Measurements from ENCODE around the gene HDAC4. TPM values are rescaled to one million over a fixed set of nuclear protein-coding genes. Genes with fewer than 3 reads are reported as not detected.

The HDAC4 gene
- total and polyA plus RNA-seq, 2 experiments from 2014 or later, result 9.3 to 10.8 TPM

- Histone ChIP-seq H3K9me2 (replicated peaks; ENCODE audit: insufficient read depth) (no peaks in the 10 kb centered on the region), H3K9me3 (ENCODE audit: low read depth) (no peaks in the 10 kb centered on the region), H3K4me3 (no peak overlapping the region), H4K20me1 (ENCODE audit: insufficient read depth, poor library complexity, severe bottlenecking) (peaks cover 4% of the 10 kb centered on the region), H2AFZ (no peak overlapping the region), H3K27ac (no peak overlapping the region), H3K4me1 (ENCODE audit: insufficient read depth) (peaks cover 24% of the 10 kb centered on the region), H3K36me3 (replicated peaks; ENCODE audit: insufficient read depth, low read depth) (no peaks in the 10 kb centered on the region), H3K4me2 (no peak overlapping the region), H3K79me2 (peaks cover 94% of the 10 kb centered on the region), H3K27me3 (no peaks in the 10 kb centered on the region)
- no peak for DNase-seq (ENCODE audit: low spot score)
- over 99% methylated on average over 8 of the region's 8 CpGs for WGBS (ENCODE audit: low lambda C conversion rate, missing lambda C conversion rate)
- no peak for TF ChIP-seq EZH2 (IDR thresholded peaks at IDR 0.05; ENCODE audit: borderline replicate concordance)
These were observed 139.5 kb downstream of the HDAC4 start for GRCh38 chr2:239261356-239261755.

GRCh38 chr2:239260546-239261327, 140.1 kb downstream of the HDAC4 start:
- 95% methylated on average over 21 of the region's 21 CpGs for WGBS (ENCODE audit: low lambda C conversion rate, missing lambda C conversion rate)
- Histone ChIP-seq H3K36me3 (replicated peaks; ENCODE audit: insufficient read depth, low read depth) (no peaks in the 10 kb centered on the region), H3K9me2 (replicated peaks; ENCODE audit: insufficient read depth) (no peaks in the 10 kb centered on the region), H3K4me3 (no peak overlapping the region), H3K27me3 (no peaks in the 10 kb centered on the region), H3K79me2 (peaks cover 92% of the 10 kb centered on the region), H3K4me1 (ENCODE audit: insufficient read depth) (peaks cover 27% of the 10 kb centered on the region), H2AFZ (no peak overlapping the region), H3K9me3 (ENCODE audit: low read depth) (no peaks in the 10 kb centered on the region), H4K20me1 (ENCODE audit: insufficient read depth, poor library complexity, severe bottlenecking) (peaks cover 4% of the 10 kb centered on the region), H3K27ac (no peak overlapping the region), H3K4me2 (no peak overlapping the region)
- no peak for DNase-seq (ENCODE audit: low spot score)
- TF ChIP-seq EZH2phosphoT487 (IDR thresholded peaks at IDR 0.05; ENCODE audit: low read depth, severe bottlenecking, unreplicated experiment) (no peak), EZH2 (IDR thresholded peaks at IDR 0.05; ENCODE audit: borderline replicate concordance) (no peak)
- TF ChIP-seq, protein P1, sequence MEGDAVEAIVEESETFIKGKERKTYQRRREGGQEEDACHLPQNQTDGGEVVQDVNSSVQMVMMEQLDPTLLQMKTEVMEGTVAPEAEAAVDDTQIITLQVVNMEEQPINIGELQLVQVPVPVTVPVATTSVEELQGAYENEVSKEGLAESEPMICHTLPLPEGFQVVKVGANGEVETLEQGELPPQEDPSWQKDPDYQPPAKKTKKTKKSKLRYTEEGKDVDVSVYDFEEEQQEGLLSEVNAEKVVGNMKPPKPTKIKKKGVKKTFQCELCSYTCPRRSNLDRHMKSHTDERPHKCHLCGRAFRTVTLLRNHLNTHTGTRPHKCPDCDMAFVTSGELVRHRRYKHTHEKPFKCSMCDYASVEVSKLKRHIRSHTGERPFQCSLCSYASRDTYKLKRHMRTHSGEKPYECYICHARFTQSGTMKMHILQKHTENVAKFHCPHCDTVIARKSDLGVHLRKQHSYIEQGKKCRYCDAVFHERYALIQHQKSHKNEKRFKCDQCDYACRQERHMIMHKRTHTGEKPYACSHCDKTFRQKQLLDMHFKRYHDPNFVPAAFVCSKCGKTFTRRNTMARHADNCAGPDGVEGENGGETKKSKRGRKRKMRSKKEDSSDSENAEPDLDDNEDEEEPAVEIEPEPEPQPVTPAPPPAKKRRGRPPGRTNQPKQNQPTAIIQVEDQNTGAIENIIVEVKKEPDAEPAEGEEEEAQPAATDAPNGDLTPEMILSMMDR (IDR thresholded peaks at IDR 0.05; ENCODE audit: poor library complexity), result no peak

GRCh38 chr2:239259603-239260298, 141.1 kb downstream of the HDAC4 start:
- 86% methylated on average over 18 of the region's 18 CpGs for WGBS (ENCODE audit: low lambda C conversion rate, missing lambda C conversion rate)
- peaks cover 17% of the 10 kb centered on the region for H3K4me1 ChIP-seq (ENCODE audit: insufficient read depth)
- no peak overlapping the region for H2AFZ ChIP-seq
- H3K9me3 ChIP-seq (ENCODE audit: low read depth), result no peaks in the 10 kb centered on the region
- peaks cover 92% of the 10 kb centered on the region for H3K79me2 ChIP-seq
- no peak overlapping the region for H3K4me2 ChIP-seq
- H3K4me3 ChIP-seq, result no peak overlapping the region
- H3K27ac ChIP-seq, result no peak overlapping the region
- H4K20me1 ChIP-seq (ENCODE audit: insufficient read depth, poor library complexity, severe bottlenecking), result peaks cover 4% of the 10 kb centered on the region
- no peaks in the 10 kb centered on the region for H3K9me2 ChIP-seq (replicated peaks; ENCODE audit: insufficient read depth)
- H3K27me3 ChIP-seq, result no peaks in the 10 kb centered on the region
- no peaks in the 10 kb centered on the region for H3K36me3 ChIP-seq (replicated peaks; ENCODE audit: insufficient read depth, low read depth)
- DNase-seq (ENCODE audit: low spot score), result no peak
- TF ChIP-seq EZH2phosphoT487 (IDR thresholded peaks at IDR 0.05; ENCODE audit: low read depth, severe bottlenecking, unreplicated experiment) (no peak), EZH2 (IDR thresholded peaks at IDR 0.05; ENCODE audit: borderline replicate concordance) (no peak)
- TF ChIP-seq, protein P1 (IDR thresholded peaks at IDR 0.05; ENCODE audit: poor library complexity), result no peak

DNA sequence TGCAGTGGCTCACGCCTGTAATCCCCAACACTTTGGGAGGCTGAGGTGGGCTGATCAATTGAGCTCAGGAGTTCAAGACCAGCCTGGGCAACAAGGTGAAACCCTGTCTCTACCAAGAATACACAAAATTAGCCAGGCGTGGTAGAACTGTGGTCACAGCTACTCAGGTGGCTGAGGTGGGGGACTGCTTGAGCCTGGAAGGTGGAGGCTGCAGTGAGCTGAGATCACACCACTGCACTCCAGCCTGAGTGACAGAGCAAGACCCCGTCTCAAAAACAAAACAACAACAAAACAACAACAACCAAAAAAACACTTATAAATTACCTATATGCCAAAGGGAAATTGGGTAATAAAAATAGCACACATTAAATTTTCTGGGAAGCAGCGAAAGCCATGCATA, 141.6 kb downstream of the HDAC4 start:
- no peak overlapping the region for H3K4me2 ChIP-seq

More for the DNA sequence above, 141.6 kb downstream of the HDAC4 start:
- H3K79me2 ChIP-seq, result peaks cover 89% of the 10 kb centered on the region
- TF ChIP-seq EZH2phosphoT487 (IDR thresholded peaks at IDR 0.05; ENCODE audit: low read depth, severe bottlenecking, unreplicated experiment) (no peak), EZH2 (IDR thresholded peaks at IDR 0.05; ENCODE audit: borderline replicate concordance) (no peak)
- TF ChIP-seq, protein P1 (IDR thresholded peaks at IDR 0.05; ENCODE audit: poor library complexity), result no peak
- no peaks in the 10 kb centered on the region for H3K36me3 ChIP-seq (replicated peaks; ENCODE audit: insufficient read depth, low read depth)
- no peaks in the 10 kb centered on the region for H3K9me3 ChIP-seq (ENCODE audit: low read depth)
- H3K27me3 ChIP-seq, result no peaks in the 10 kb centered on the region
- peaks cover 4% of the 10 kb centered on the region for H4K20me1 ChIP-seq (ENCODE audit: insufficient read depth, poor library complexity, severe bottlenecking)
- no peaks in the 10 kb centered on the region for H3K9me2 ChIP-seq (replicated peaks; ENCODE audit: insufficient read depth)
- WGBS (ENCODE audit: low lambda C conversion rate, missing lambda C conversion rate), result 96% methylated on average over 4 of the region's 4 CpGs
- H3K4me1 ChIP-seq (ENCODE audit: insufficient read depth), result peaks cover 12% of the 10 kb centered on the region
- no peak overlapping the region for H3K27ac ChIP-seq
- H3K4me3 ChIP-seq, result no peak overlapping the region
- no peak overlapping the region for H2AFZ ChIP-seq
- DNase-seq (ENCODE audit: low spot score), result no peak
